Measurements from ENCODE around the gene FAM110D. TPM values are rescaled to one million over a fixed set of nuclear protein-coding genes. Genes with fewer than 3 reads are reported as not detected.
A peak's percentile ranks its signal among the peaks of the same experiment; 100 is the strongest.

The FAM110D gene
- total RNA-seq, 2 donors from 2014 or later = 3.1 to 4.6 TPM

- H3K4me3 ChIP-seq = no peak overlapping the region
- no peaks in the 10 kb centered on the region for H3K36me3 ChIP-seq (replicated peaks in 1 of 2; ENCODE audit: insufficient read depth in 1 of 2, low read depth in 2 of 2)
- WGBS, 2 donors = 22 to 28% methylated on average over 8 of the region's 8 CpGs
- H3K27ac ChIP-seq = peak overlapping the region in 3 of 4 donors; percentile 48 to 90 (median 69)
- no peak for ATAC-seq
- no peak for TF ChIP-seq POLR2A (IDR thresholded peaks at IDR 0.05)
- TF ChIP-seq CTCF (IDR thresholded peaks at IDR 0.05) = no peak
- H3K4me1 ChIP-seq = peaks cover 92% of the 10 kb centered on the region
- intact Hi-C loops (cut with DNase I) = no loop called here
- no peaks in the 10 kb centered on the region for H3K27me3 ChIP-seq
- no peaks in the 10 kb centered on the region for H3K9me3 ChIP-seq
- no peak for DNase-seq
These were observed 36.8 kb upstream of the FAM110D start for GRCh38 chr1:26121854-26122773.

GRCh38 chr1:26122988-26123973 is 35.6 kb upstream of the FAM110D start:
- 60 to 68% methylated on average over 7 of the region's 7 CpGs for WGBS, 2 donors
- intact Hi-C loops (cut with DNase I) = no loop called here
- H3K36me3 ChIP-seq (replicated peaks in 1 of 2; ENCODE audit: insufficient read depth in 1 of 2, low read depth in 2 of 2) = no peaks in the 10 kb centered on the region
- no peak overlapping the region for H3K4me3 ChIP-seq
- DNase-seq = no peak
- H3K27me3 ChIP-seq = no peaks in the 10 kb centered on the region
- H3K4me1 ChIP-seq = peaks cover 92% of the 10 kb centered on the region
- ATAC-seq = no peak
- H3K27ac ChIP-seq = peak overlapping the region in 2 of 4 donors; percentile 34 to 90
- TF ChIP-seq POLR2A (IDR thresholded peaks at IDR 0.05) (no peak), CTCF (IDR thresholded peaks at IDR 0.05) (no peak)
- no peaks in the 10 kb centered on the region for H3K9me3 ChIP-seq

GRCh38 chr1:26124418-26125331 is 34.2 kb upstream of the FAM110D start:
- intact Hi-C loops (cut with DNase I) = no loop called here
- no peak for DNase-seq
- TF ChIP-seq POLR2A (IDR thresholded peaks at IDR 0.05) (no peak), CTCF (IDR thresholded peaks at IDR 0.05) (no peak)
- Histone ChIP-seq H3K4me1 (peaks cover 85% of the 10 kb centered on the region), H3K4me3 (no peak overlapping the region), H3K27me3 (no peaks in the 10 kb centered on the region), H3K9me3 (no peaks in the 10 kb centered on the region), H3K27ac (peak overlapping the region in 3 of 4 donors; percentile 5 to 90 (median 56)), H3K36me3 (replicated peaks in 1 of 2; ENCODE audit: insufficient read depth in 1 of 2, low read depth in 2 of 2) (no peaks in the 10 kb centered on the region)
- WGBS, 2 donors = 33 to 35% methylated on average over 4 of the region's 4 CpGs
- peak; percentile 59 for ATAC-seq

GRCh38 chr1:26125382-26125781 is 33.5 kb upstream of the FAM110D start:
- Histone ChIP-seq H3K27ac (peak overlapping the region in 2 of 4 donors; percentile 71 to 90), H3K36me3 (replicated peaks in 1 of 2; ENCODE audit: insufficient read depth in 1 of 2, low read depth in 2 of 2) (no peaks in the 10 kb centered on the region), H3K4me3 (no peak overlapping the region), H3K4me1 (peaks cover 78% of the 10 kb centered on the region), H3K9me3 (no peaks in the 10 kb centered on the region), H3K27me3 (no peaks in the 10 kb centered on the region)
- DNase-seq (no peak), ATAC-seq (no peak)
- intact Hi-C loops (cut with DNase I) = no loop called here
- TF ChIP-seq CTCF (IDR thresholded peaks at IDR 0.05) (no peak), POLR2A (IDR thresholded peaks at IDR 0.05) (no peak)
